ENCODE measurements around the gene ECI2. TPM values are rescaled to one million over a fixed set of nuclear protein-coding genes. Genes with fewer than 3 reads are reported as not detected.

Gene ECI2
- total RNA-seq, 2 donors from 2014 or later, result 58.8 to 74.1 TPM

DNA sequence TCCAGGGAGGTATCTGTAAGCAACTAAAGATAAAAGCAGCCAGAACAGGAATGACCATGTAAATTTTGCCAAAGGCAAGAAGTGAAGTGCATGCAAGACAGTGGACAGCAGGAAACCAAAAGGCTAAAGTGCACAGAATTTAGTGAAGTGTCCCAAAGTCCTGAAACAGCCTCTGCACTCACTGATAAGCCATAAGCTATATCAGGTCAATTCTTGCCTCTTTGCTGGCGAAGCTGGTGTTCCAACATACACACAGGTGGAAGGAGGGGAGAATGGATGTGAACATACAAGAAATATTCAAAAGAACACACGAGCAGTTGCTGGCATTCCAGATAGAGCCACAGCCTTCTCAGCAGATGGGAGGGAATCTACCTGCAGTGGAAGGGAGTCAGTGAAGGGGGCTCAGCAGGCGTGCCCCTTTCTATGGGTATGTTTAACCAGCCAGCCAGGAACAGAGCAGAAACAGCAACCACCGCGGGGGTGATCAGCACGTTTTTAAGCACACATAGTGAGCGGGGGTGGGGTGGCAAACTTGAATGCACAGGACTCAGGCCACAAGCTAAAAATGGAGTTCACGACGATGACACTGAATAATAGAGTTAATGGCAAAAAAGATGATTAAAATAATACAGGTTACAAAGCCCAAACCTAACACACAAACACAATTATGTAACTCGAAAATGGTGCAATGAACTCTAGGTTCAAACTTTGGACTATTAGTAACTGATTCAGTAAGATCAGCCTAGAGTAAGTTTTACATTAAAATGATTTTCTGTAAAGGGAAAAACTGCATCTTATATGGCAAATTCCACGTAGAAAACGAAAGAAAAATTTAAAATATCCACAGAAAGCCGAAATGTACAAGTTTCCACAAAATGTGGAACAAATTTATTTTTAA is 1.2 kb downstream of the ECI2 start:
- Histone ChIP-seq H3K4me1 (replicated peaks) (no peaks in the 10 kb centered on the region), H3K4me3 (peak overlapping the region; percentile 61 to 83), H3K27ac (peak overlapping the region; percentile 86 to 92), H3K27me3 (replicated peaks; ENCODE audit: insufficient read depth) (no peaks in the 10 kb centered on the region), H3K9me3 (no peaks in the 10 kb centered on the region), H3K36me3 (no peaks in the 10 kb centered on the region)
- TF ChIP-seq POLR2A (IDR thresholded peaks at IDR 0.05) (no peak), POLR2AphosphoS5 (IDR thresholded peaks at IDR 0.05) (peak; percentile 47)
- DNase-seq (ENCODE audit: low spot score), result peak; percentile 25
- intact Hi-C loops (cut with DNase I), result loop anchor here (10.0 kb wide), 1 partner anchor 389 kb away; no protein-coding TSS in a partner anchor
- 13% methylated on average over 13 of the region's 13 CpGs for WGBS

DNA sequence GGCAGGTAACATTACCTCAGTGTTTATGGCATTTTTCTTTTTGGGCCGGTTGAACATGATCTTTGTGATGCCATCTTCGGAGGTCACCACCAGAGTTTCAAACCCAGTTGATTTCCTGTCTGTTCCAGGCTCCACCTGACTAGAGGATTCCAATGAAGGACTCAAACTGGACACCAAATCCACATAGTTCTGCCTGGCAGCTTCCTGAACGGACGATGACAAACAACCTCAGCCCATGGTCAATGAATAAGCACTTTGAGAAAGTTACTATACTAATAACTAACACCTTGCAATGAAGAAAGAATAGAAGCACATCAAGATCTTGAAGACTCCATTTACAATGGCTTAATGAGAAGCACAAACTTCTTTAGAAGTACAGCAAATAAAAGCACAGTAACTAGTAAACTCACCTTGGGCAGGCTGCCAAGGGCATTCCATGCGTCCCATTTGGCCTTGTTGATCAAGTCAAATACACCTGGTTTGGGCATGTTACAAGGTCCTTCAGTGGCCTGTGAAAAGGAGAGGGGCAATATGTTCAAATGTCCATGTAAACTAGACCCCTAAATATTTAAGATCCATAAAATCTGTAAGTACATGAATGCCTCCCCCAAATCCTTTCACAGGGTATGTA is 4.9 kb downstream of the ECI2 start:
- intact Hi-C loops (cut with DNase I), result loop anchor here (10.0 kb wide), 1 partner anchor 386 kb away; no protein-coding TSS in a partner anchor
- H3K9me3 ChIP-seq, result no peaks in the 10 kb centered on the region
- peaks cover 0 to 4% of the 10 kb centered on the region in 2 donors for H3K36me3 ChIP-seq
- H3K4me3 ChIP-seq, result no peak overlapping the region
- no peaks in the 10 kb centered on the region for H3K27me3 ChIP-seq (replicated peaks; ENCODE audit: insufficient read depth)
- TF ChIP-seq POLR2AphosphoS5 (IDR thresholded peaks at IDR 0.05) (peak; percentile 43), POLR2A (IDR thresholded peaks at IDR 0.05) (no peak)
- DNase-seq (ENCODE audit: low spot score), result peak; percentile 59
- no peaks in the 10 kb centered on the region for H3K4me1 ChIP-seq (replicated peaks)
- WGBS, result 67% methylated on average over 5 of the region's 5 CpGs
- no peak overlapping the region for H3K27ac ChIP-seq

DNA sequence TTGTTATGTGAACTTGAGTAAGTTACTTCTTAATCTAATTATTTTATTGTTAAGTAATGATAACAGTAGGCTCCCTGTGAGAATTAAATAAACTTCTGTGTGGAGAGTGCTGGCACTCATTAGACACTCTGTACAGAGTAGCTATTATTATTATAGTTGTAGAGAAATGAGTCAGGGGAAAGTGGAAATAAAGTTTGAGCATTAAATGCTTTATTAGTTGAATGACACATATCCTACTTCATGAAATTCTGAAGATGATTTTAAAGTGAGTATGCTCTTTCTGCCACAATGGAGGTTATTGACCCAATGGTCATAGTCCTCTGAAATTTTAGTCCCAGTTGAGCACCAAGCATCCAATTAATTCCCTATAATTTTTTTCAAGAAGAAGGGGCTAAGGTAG is 5.9 kb downstream of the ECI2 start:
- H3K4me1 ChIP-seq (replicated peaks), result no peaks in the 10 kb centered on the region
- intact Hi-C loops (cut with DNase I), result no loop called here
- no peak overlapping the region for H3K27ac ChIP-seq
- no peaks in the 10 kb centered on the region for H3K27me3 ChIP-seq (replicated peaks; ENCODE audit: insufficient read depth)
- no peak overlapping the region for H3K4me3 ChIP-seq
- no peaks in the 10 kb centered on the region for H3K9me3 ChIP-seq
- no peak for TF ChIP-seq POLR2AphosphoS5 (IDR thresholded peaks at IDR 0.05)
- TF ChIP-seq, protein P1, sequence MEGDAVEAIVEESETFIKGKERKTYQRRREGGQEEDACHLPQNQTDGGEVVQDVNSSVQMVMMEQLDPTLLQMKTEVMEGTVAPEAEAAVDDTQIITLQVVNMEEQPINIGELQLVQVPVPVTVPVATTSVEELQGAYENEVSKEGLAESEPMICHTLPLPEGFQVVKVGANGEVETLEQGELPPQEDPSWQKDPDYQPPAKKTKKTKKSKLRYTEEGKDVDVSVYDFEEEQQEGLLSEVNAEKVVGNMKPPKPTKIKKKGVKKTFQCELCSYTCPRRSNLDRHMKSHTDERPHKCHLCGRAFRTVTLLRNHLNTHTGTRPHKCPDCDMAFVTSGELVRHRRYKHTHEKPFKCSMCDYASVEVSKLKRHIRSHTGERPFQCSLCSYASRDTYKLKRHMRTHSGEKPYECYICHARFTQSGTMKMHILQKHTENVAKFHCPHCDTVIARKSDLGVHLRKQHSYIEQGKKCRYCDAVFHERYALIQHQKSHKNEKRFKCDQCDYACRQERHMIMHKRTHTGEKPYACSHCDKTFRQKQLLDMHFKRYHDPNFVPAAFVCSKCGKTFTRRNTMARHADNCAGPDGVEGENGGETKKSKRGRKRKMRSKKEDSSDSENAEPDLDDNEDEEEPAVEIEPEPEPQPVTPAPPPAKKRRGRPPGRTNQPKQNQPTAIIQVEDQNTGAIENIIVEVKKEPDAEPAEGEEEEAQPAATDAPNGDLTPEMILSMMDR (IDR thresholded peaks at IDR 0.05), result no peak
- TF ChIP-seq POLR2A (IDR thresholded peaks at IDR 0.05), result no peak
- H3K36me3 ChIP-seq, result peaks cover 0 to 4% of the 10 kb centered on the region in 2 donors
- DNase-seq (ENCODE audit: low spot score), result no peak

DNA sequence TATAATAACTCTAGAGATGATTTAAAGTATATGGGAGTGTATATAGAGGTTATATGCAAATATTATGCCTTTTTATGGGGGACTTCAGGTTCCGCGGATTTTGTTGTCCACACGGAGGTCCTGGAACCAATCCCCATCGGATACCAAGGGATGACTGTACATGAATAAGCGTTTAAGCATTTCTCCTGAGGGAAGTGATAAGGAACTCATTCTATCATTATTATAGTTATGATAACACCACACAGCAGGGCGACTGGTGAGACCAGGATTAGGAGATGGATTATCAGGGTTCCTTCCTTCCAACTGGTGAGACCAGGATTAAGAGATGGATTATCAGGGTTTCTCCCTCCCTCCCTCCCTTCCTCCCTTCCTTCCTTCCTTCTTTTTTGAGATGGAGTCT is 6.6 kb downstream of the ECI2 start:
- Histone ChIP-seq H3K9me3 (no peaks in the 10 kb centered on the region), H3K36me3 (peaks cover 0 to 4% of the 10 kb centered on the region in 2 donors), H3K4me1 (replicated peaks) (no peaks in the 10 kb centered on the region), H3K4me3 (no peak overlapping the region), H3K27ac (no peak overlapping the region), H3K27me3 (replicated peaks; ENCODE audit: insufficient read depth) (no peaks in the 10 kb centered on the region)
- no peak for TF ChIP-seq POLR2A (IDR thresholded peaks at IDR 0.05)
- TF ChIP-seq, protein P1 (IDR thresholded peaks at IDR 0.05), result no peak
- no peak for TF ChIP-seq POLR2AphosphoS5 (IDR thresholded peaks at IDR 0.05)
- DNase-seq (ENCODE audit: low spot score), result no peak
- intact Hi-C loops (cut with DNase I), result no loop called here
- WGBS, result 93% methylated on average over 6 of the region's 6 CpGs

DNA sequence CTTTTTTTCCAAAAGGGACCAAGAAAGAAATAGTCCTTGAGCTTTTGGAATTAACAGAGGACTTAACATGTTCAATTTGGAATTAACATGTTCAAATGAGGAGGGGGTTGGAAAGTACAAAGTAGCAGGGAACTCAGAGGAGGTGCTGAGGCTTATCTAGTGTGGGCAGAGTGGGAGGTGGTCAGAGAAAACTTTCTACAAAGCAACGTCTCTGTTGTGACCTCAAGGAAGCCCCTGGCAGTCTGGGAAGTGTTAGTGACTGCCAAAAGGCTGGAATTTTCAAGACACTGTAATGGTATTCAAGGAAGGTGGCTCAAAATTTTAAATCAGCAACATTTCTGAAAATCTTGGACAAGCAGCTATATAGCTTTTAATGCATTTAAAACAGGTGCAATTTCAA is 7.3 kb downstream of the ECI2 start:
- no peak overlapping the region for H3K27ac ChIP-seq
- WGBS, result 42% methylated on average over 1 of the region's 1 CpG
- H3K4me3 ChIP-seq, result no peak overlapping the region
- no peak for DNase-seq (ENCODE audit: low spot score)
- TF ChIP-seq, protein P1 (IDR thresholded peaks at IDR 0.05), result no peak
- no peak for TF ChIP-seq POLR2A (IDR thresholded peaks at IDR 0.05)
- TF ChIP-seq POLR2AphosphoS5 (IDR thresholded peaks at IDR 0.05), result no peak
- H3K27me3 ChIP-seq (replicated peaks; ENCODE audit: insufficient read depth), result no peaks in the 10 kb centered on the region
- H3K4me1 ChIP-seq (replicated peaks), result no peaks in the 10 kb centered on the region
- H3K9me3 ChIP-seq, result no peaks in the 10 kb centered on the region
- intact Hi-C loops (cut with DNase I), result no loop called here
- peaks cover 0 to 4% of the 10 kb centered on the region in 2 donors for H3K36me3 ChIP-seq
